Embryonic facial prominence (tissue), 1 donor: ENCODE data around the gene SMAGP.
"Not testable (repeated sequence)": the region's sequence is repeated elsewhere in the genome, so short reads cannot be mapped to it uniquely, and the experiment has no call there.

Experiments
- DNase-seq: peaks from one replicate; pipeline ENCODE4 v3.0.0-alpha.2; 2016; ENCODE audit errors: extremely low spot score

The SMAGP gene

GRCh38 chr12:51264297-51264696 lies 5.9 kb downstream of the SMAGP start:
- no peak for DNase-seq

GRCh38 chr12:51263341-51263740 lies 6.9 kb downstream of the SMAGP start:
- DNase-seq, result no peak

- DNase-seq, result no peak
Measured at GRCh38 chr12:51262758-51263177, 7.4 kb downstream of the SMAGP start.

- DNase-seq, result not testable (repeated sequence)
Measured at GRCh38 chr12:51259600-51259999, 10.6 kb downstream of the SMAGP start.

GRCh38 chr12:51254536-51254935 lies 15.7 kb downstream of the SMAGP start:
- DNase-seq, result no peak

GRCh38 chr12:51253276-51253675 lies 16.9 kb downstream of the SMAGP start:
- no peak for DNase-seq

- DNase-seq, result no peak
Measured at GRCh38 chr12:51247523-51248206, 22.6 kb downstream of the SMAGP start.

GRCh38 chr12:51246254-51246853 lies 23.9 kb downstream of the SMAGP start:
- no peak for DNase-seq

GRCh38 chr12:51245476-51246253 lies 24.6 kb downstream of the SMAGP start:
- DNase-seq, result no peak

- no peak for DNase-seq
Measured at GRCh38 chr12:51244269-51244668, 25.9 kb downstream of the SMAGP start.

- DNase-seq, result no peak
Measured at GRCh38 chr12:51242876-51243275, 27.3 kb downstream of the SMAGP start.

- no peak for DNase-seq
Measured at GRCh38 chr12:51242120-51242519, 28.1 kb downstream of the SMAGP start.

- DNase-seq, result no peak
Measured at GRCh38 chr12:51240971-51241370, 29.2 kb downstream of the SMAGP start.

- peak; percentile 88 for DNase-seq
Measured at GRCh38 chr12:51238510-51239334, 31.5 kb downstream of the SMAGP start, which contains the start of gene DAZAP2. Gene DAZAP2 (plus strand): TSS chr12:51238826. CDS start chr12:51238908, 82 bp downstream.

- DNase-seq, result no peak
Measured at GRCh38 chr12:51238037-51238509, 32.1 kb downstream of the SMAGP start.

GRCh38 chr12:51234530-51234929 lies 35.7 kb downstream of the SMAGP start:
- no peak for DNase-seq

GRCh38 chr12:51232642-51233041 lies 37.6 kb downstream of the SMAGP start:
- no peak for DNase-seq

GRCh38 chr12:51229116-51229809 lies 41.0 kb downstream of the SMAGP start:
- no peak for DNase-seq

GRCh38 chr12:51227962-51228361 lies 42.3 kb downstream of the SMAGP start:
- DNase-seq, result no peak

GRCh38 chr12:51227112-51227511 lies 43.1 kb downstream of the SMAGP start:
- DNase-seq, result not testable (repeated sequence)

- DNase-seq, result no peak
Measured at GRCh38 chr12:51225771-51226170, 44.4 kb downstream of the SMAGP start.
